Motor neuron (in vitro differentiated cells): Measurements from ENCODE around the gene PCDHGA4. TPM values are rescaled to one million over a fixed set of nuclear protein-coding genes. Genes with fewer than 3 reads are reported as not detected.

ENCODE experiments used
- ATAC-seq, 8 experiments: fragments of 200-7000 bp; cut with Tn5 transposase; replicated peaks in 6 of 8; 2 replicates each; pipeline ENCODE4 v1.8.0; 2021; ENCODE audit warnings: mild to moderate bottlenecking in 8 of 8, moderate library complexity in 8 of 8
- H3K27ac ChIP-seq, 2 donors: fragments of 250-450 bp; sonication (Bioruptor Pico); 2 replicates each; pipeline ENCODE4 v1.9.0; 2021; ENCODE audit warnings: antibody characterized with exemption in 2 of 2, mild to moderate bottlenecking in 2 of 2, moderate library complexity in 1 of 2
- H3K4me1 ChIP-seq, 2 donors: fragments of 250-450 bp; sonication (Bioruptor Pico); replicated peaks in 1 of 2; 2 replicates each; pipeline ENCODE4 v1.6.1; 2021; ENCODE audit warnings: antibody characterized with exemption in 2 of 2, mild to moderate bottlenecking in 2 of 2, moderate library complexity in 1 of 2
- H3K4me3 ChIP-seq, 5 donors: fragments of 250-450 bp; sonication (Bioruptor Pico); 2 replicates each; pipeline ENCODE4 v1.9.0; 2021; ENCODE audit warnings: antibody characterized with exemption in 5 of 5, mild to moderate bottlenecking in 5 of 5, moderate library complexity in 4 of 5
- WGBS, 10 experiments: fragments of 450-650 bp; shearing (Covaris generic); methylation state at CpG; one replicate each; pipeline ENCODE4 v1.0.0; 2022; 5-methylcytosine and 5-hydroxymethylcytosine counted together
- in situ Hi-C, 9 experiments: fragments of 400-800 bp; cut with MboI; loops; one replicate each; pipeline ENCODE4 v1.15.0; 2021; ENCODE audit warnings: low sequenced_read_pairs in 9 of 9, low pct_unique_long_range_greater_than_20kb in 2 of 9; ENCODE audit not compliant: unreplicated experiment in 9 of 9
- total RNA-seq, 8 experiments: library from RNA; unstranded; fragments of 300-600 nt; gene quantifications; 2 replicates each; pipeline versions ENCODE4 v1.2.3 to v1.2.4, GENCODE V29; 2022

Gene PCDHGA4
- total RNA-seq, 8 experiments from 2014 or later = 0.22 to 3.2 (median 1.4) TPM

GRCh38 chr5:141398608-141399007 lies 43.8 kb downstream of the PCDHGA4 start:
- no peak overlapping the region for H3K27ac ChIP-seq
- H3K4me3 ChIP-seq = no peak overlapping the region
- ATAC-seq = no peak
- no peaks in the 10 kb centered on the region for H3K4me1 ChIP-seq
- in situ Hi-C loops = no loop called here
- WGBS, 10 experiments = 12 to 96% (median 82%) methylated on average over 2 to 13 of the region's 15 CpGs; no CpG with 5 or more reads in 1 of the 10 experiments

GRCh38 chr5:141399555-141400258 lies 44.9 kb downstream of the PCDHGA4 start:
- H3K4me1 ChIP-seq = no peaks in the 10 kb centered on the region
- no peak overlapping the region for H3K4me3 ChIP-seq
- no peak for ATAC-seq

GRCh38 chr5:141402553-141403243 lies 47.9 kb downstream of the PCDHGA4 start, which contains the start of gene PCDHGA9:
Gene PCDHGA9 (plus strand): TSS chr5:141402778. CDS start chr5:141402953, 175 bp downstream.
- peak in 2 of 8 experiments; percentile 68 to 88 for ATAC-seq
- Histone ChIP-seq H3K4me3 (no peak within 1 kb of the TSS), H3K4me1 (no peaks in the 10 kb centered on the region), H3K27ac (no peak within 1 kb of the TSS)
- in situ Hi-C loops = loop anchor here in 6 of 9 experiments (10.0 to 25.0 kb wide), 3 partner anchors 122 to 160 kb away; no protein-coding TSS in a partner anchor
- 13 to 95% (median 80%) methylated on average over 3 to 26 of the region's 27 CpGs; no CpG with 5 or more reads in 1 of the 10 experiments for WGBS, 10 experiments

More at GRCh38 chr5:141399555-141400258, 44.9 kb downstream of the PCDHGA4 start:
- WGBS, 10 experiments = 20 to 100% (median 92%) methylated on average over 2 to 31 of the region's 61 CpGs; no CpG with 5 or more reads in 3 of the 10 experiments
- H3K27ac ChIP-seq = no peak overlapping the region
- in situ Hi-C loops = loop anchor here in 6 of 9 experiments (10.0 to 25.0 kb wide), 3 partner anchors 125 to 163 kb away; no protein-coding TSS in a partner anchor

GRCh38 chr5:141403387-141403786 lies 48.6 kb downstream of the PCDHGA4 start:
- ATAC-seq = no peak
- Histone ChIP-seq H3K27ac (no peak overlapping the region), H3K4me3 (no peak overlapping the region), H3K4me1 (no peaks in the 10 kb centered on the region)
- in situ Hi-C loops = loop anchor here in 6 of 9 experiments (10.0 to 25.0 kb wide), 3 partner anchors 121 to 159 kb away; no protein-coding TSS in a partner anchor
- WGBS, 10 experiments = 28 to 100% (median 90%) methylated on average over 1 to 21 of the region's 22 CpGs; no CpG with 5 or more reads in 1 of the 10 experiments

Other genes starting within 250 kb of the PCDHGA4 start
- gene PCDHB4, start 233.2 kb upstream of the PCDHGA4 start, total RNA-seq = 1 to 10 TPM in 4 of 8 experiments, under 1 TPM in 4; 0.20 to 2.0 (median 1.2) TPM
- gene PCDHB5, start 219.8 kb upstream of the PCDHGA4 start, total RNA-seq = 10 to 100 TPM in 3 of 8 experiments, 1 to 10 TPM in 1, under 1 TPM in 3, not detected in 1; 0.27 to 51.6 (median 8.5) TPM
- 1 to 10 TPM in 4 of 8 experiments, under 1 TPM in 3, not detected in 1; 0.28 to 2.8 (median 2.3) TPM for gene PCDHB6, start 205.0 kb upstream of the PCDHGA4 start, total RNA-seq
- 1 to 10 TPM in 3 of 8 experiments, under 1 TPM in 5; 0.20 to 2.0 (median 0.50) TPM for gene PCDHB7, start 182.4 kb upstream of the PCDHGA4 start, total RNA-seq
- 1 to 10 TPM in 4 of 8 experiments, under 1 TPM in 4; 0.11 to 4.4 (median 1.8) TPM for gene PCDHB8, start 177.2 kb upstream of the PCDHGA4 start, total RNA-seq
- 1 to 10 TPM in 5 of 8 experiments, under 1 TPM in 3; 0.25 to 3.4 (median 1.8) TPM for gene PCDHB16, start 172.6 kb upstream of the PCDHGA4 start, total RNA-seq
- 10 to 100 TPM in 1 of 8 experiments, 1 to 10 TPM in 6, under 1 TPM in 1; 0.72 to 10.1 (median 2.3) TPM for gene PCDHB9, start 167.9 kb upstream of the PCDHGA4 start, total RNA-seq
- 10 to 100 TPM in 1 of 8 experiments, 1 to 10 TPM in 4, under 1 TPM in 3; 0.20 to 25.4 (median 5.5) TPM for gene PCDHB10, start 162.7 kb upstream of the PCDHGA4 start, total RNA-seq
- gene PCDHB11, start 155.4 kb upstream of the PCDHGA4 start, total RNA-seq = 1 to 10 TPM in 6 of 8 experiments, under 1 TPM in 2; 0.46 to 6.1 (median 3.4) TPM
- 1 to 10 TPM in 5 of 8 experiments, under 1 TPM in 3; 0.31 to 8.9 (median 2.9) TPM for gene PCDHB12, start 146.3 kb upstream of the PCDHGA4 start, total RNA-seq
- gene PCDHB13, start 141.1 kb upstream of the PCDHGA4 start, total RNA-seq = 1 to 10 TPM in 7 of 8 experiments, under 1 TPM in 1; 0.25 to 6.7 (median 2.9) TPM
- 10 to 100 TPM in 1 of 8 experiments, 1 to 10 TPM in 7; 1.2 to 16.7 (median 6.5) TPM for gene PCDHB14, start 131.7 kb upstream of the PCDHGA4 start, total RNA-seq
- 1 to 10 TPM in 6 of 8 experiments, under 1 TPM in 2; 0.25 to 8.6 (median 3.5) TPM for gene PCDHB15, start 109.6 kb upstream of the PCDHGA4 start, total RNA-seq
- 1 to 10 TPM in 1 of 8 experiments, under 1 TPM in 5, not detected in 2; 0.14 to 1.4 (median 0.54) TPM for gene SLC25A2, start 51.0 kb upstream of the PCDHGA4 start, total RNA-seq
- 100 to 1,000 TPM in 2 of 8 experiments, 10 to 100 TPM in 6; 58.8 to 118 (median 71.3) TPM for gene TAF7, start 34.2 kb upstream of the PCDHGA4 start, total RNA-seq
- 1 to 10 TPM in 2 of 8 experiments, under 1 TPM in 6; 0.23 to 1.3 (median 0.79) TPM for gene PCDHGA1, start 24.5 kb upstream of the PCDHGA4 start, total RNA-seq
- gene PCDHGA2, start 16.3 kb upstream of the PCDHGA4 start, total RNA-seq = 1 to 10 TPM in 2 of 8 experiments, under 1 TPM in 6; 0.16 to 1.5 (median 0.34) TPM
- 10 to 100 TPM in 1 of 8 experiments, 1 to 10 TPM in 1, under 1 TPM in 6; 0.05 to 32.1 (median 0.65) TPM for gene PCDHGA3, start 11.2 kb upstream of the PCDHGA4 start, total RNA-seq
- gene PCDHGB1, start 4.9 kb upstream of the PCDHGA4 start, total RNA-seq = 1 to 10 TPM in 3 of 8 experiments, under 1 TPM in 5; 0.33 to 4.4 (median 0.83) TPM
- gene PCDHGB2, start 5.0 kb downstream of the PCDHGA4 start, total RNA-seq = 10 to 100 TPM in 1 of 8 experiments, 1 to 10 TPM in 2, under 1 TPM in 5; 0.41 to 10.7 (median 0.83) TPM
- gene PCDHGA5, start 9.1 kb downstream of the PCDHGA4 start, total RNA-seq = 1 to 10 TPM in 2 of 8 experiments, under 1 TPM in 6; 0.16 to 5.2 (median 0.50) TPM
- gene PCDHGB3, start 15.2 kb downstream of the PCDHGA4 start, total RNA-seq = 1 to 10 TPM in 3 of 8 experiments, under 1 TPM in 5; 0.22 to 6.5 (median 0.59) TPM
- 1 to 10 TPM in 4 of 8 experiments, under 1 TPM in 4; 0.11 to 6.9 (median 0.88) TPM for gene PCDHGA6, start 18.9 kb downstream of the PCDHGA4 start, total RNA-seq
- 1 to 10 TPM in 2 of 8 experiments, under 1 TPM in 6; 0.16 to 5.8 (median 0.52) TPM for gene PCDHGA7, start 27.7 kb downstream of the PCDHGA4 start, total RNA-seq
- 10 to 100 TPM in 1 of 8 experiments, 1 to 10 TPM in 5, under 1 TPM in 2; 0.22 to 92.9 (median 1.4) TPM for gene PCDHGB4, start 32.7 kb downstream of the PCDHGA4 start, total RNA-seq
- gene PCDHGA8, start 37.6 kb downstream of the PCDHGA4 start, total RNA-seq = 1 to 10 TPM in 2 of 8 experiments, under 1 TPM in 6; 0.11 to 5.7 (median 0.57) TPM
- 10 to 100 TPM in 1 of 8 experiments, 1 to 10 TPM in 3, under 1 TPM in 4; 0.05 to 11.4 (median 0.83) TPM for gene PCDHGB5, start 42.9 kb downstream of the PCDHGA4 start, total RNA-seq
- 1 to 10 TPM in 4 of 8 experiments, under 1 TPM in 4; 0.22 to 5.5 (median 1.3) TPM for gene PCDHGA9, start 47.8 kb downstream of the PCDHGA4 start, total RNA-seq
- gene PCDHGB6, start 53.0 kb downstream of the PCDHGA4 start, total RNA-seq = 10 to 100 TPM in 5 of 8 experiments, 1 to 10 TPM in 3; 1.1 to 46.7 (median 31.5) TPM
- gene PCDHGA10, start 58.0 kb downstream of the PCDHGA4 start, total RNA-seq = 1 to 10 TPM; 2.1 to 7.6 (median 4.4) TPM
- gene PCDHGB7, start 62.7 kb downstream of the PCDHGA4 start, total RNA-seq = 10 to 100 TPM in 2 of 8 experiments, 1 to 10 TPM in 6; 4.7 to 31.4 (median 9.2) TPM
- 1 to 10 TPM; 1.3 to 8.8 (median 3.8) TPM for gene PCDHGA11, start 66.0 kb downstream of the PCDHGA4 start, total RNA-seq
- 10 to 100 TPM in 1 of 8 experiments, 1 to 10 TPM in 7; 1.0 to 16.1 (median 1.5) TPM for gene PCDHGA12, start 75.5 kb downstream of the PCDHGA4 start, total RNA-seq
- 10 to 100 TPM; 15.4 to 73.0 (median 26.0) TPM for gene PCDHGC3, start 120.9 kb downstream of the PCDHGA4 start, total RNA-seq
- 1 to 10 TPM in 5 of 8 experiments, under 1 TPM in 3; 0.46 to 6.7 (median 4.8) TPM for gene PCDHGC4, start 130.0 kb downstream of the PCDHGA4 start, total RNA-seq
- gene PCDHGC5, start 134.1 kb downstream of the PCDHGA4 start, total RNA-seq = 1 to 10 TPM in 4 of 8 experiments, under 1 TPM in 4; 0.31 to 4.1 (median 1.1) TPM